Measurements from ENCODE around the gene KPNA2. TPM values are rescaled to one million over a fixed set of nuclear protein-coding genes. Genes with fewer than 3 reads are reported as not detected.

KPNA2 gene
- total and polyA plus RNA-seq, 10 of the 15 experiments (the other 5 are each of a cell fraction or from before 2014, with no cell fraction given), result 202 to 731 (median 283) TPM

GRCh38 chr17:68035523-68036303 lies at the start of gene KPNA2 (continued):
- TF ChIP-seq POLR2AphosphoS2 (IDR thresholded peaks at IDR 0.05; ENCODE audit: low read depth, low read length) (no peak), BHLHE40 (IDR thresholded peaks at IDR 0.05; ENCODE audit: borderline replicate concordance in 1 of 2, low read depth in 2 of 2, low read length in 1 of 2) (peak; percentile 89 to 96), CHD2 (IDR thresholded peaks at IDR 0.05; ENCODE audit: borderline replicate concordance, low read depth, low read length) (peak; percentile 97), ATF7 (IDR thresholded peaks at IDR 0.05; ENCODE audit: low read depth) (no peak), CBFB (IDR thresholded peaks at IDR 0.05; ENCODE audit: low read depth) (peak; percentile 51; the same call in 1 of the 2 replicates), POLR2A (IDR thresholded peaks at IDR 0.05; ENCODE audit: low read depth, low read length) (peak; percentile 97), POLR2AphosphoS5 (IDR thresholded peaks at IDR 0.05; ENCODE audit: low read length) (peak; percentile 92), CUX1 (IDR thresholded peaks at IDR 0.05; ENCODE audit: insufficient replicate concordance, low read depth, low read length) (no peak), SMAD5 (IDR thresholded peaks at IDR 0.05; ENCODE audit: low read depth) (peak; percentile 77), TAF1 (IDR thresholded peaks at IDR 0.05; ENCODE audit: borderline replicate concordance, low read depth, low read length) (peak; percentile 77), BCLAF1 (IDR thresholded peaks at IDR 0.05) (no peak), ZBTB4 (CRISPR knock-in tag; IDR thresholded peaks at IDR 0.05) (no peak)

Measured in GM12878 (cell line).